H1 (cell line): ENCODE data around the gene NIPAL3. TPM values are rescaled to one million over a fixed set of nuclear protein-coding genes. Genes with fewer than 3 reads are reported as not detected.

Experiments
- BACH1 ChIP-seq: IDR thresholded peaks from 2 replicates; pipeline ENCODE4 v1.6.1; 2012; ENCODE audit warnings: low read length, improper control_type of control experiment
- CBX8 ChIP-seq: fragments of 300-800, 300-1000 bp; sonication (generic); IDR thresholded peaks from 2 replicates; pipeline ENCODE4 v1.7.1; 2016; ENCODE audit warnings: low read depth, low read length, borderline replicate concordance
- CHD7 ChIP-seq: fragments of 300-600 bp; sonication (generic); IDR thresholded peaks from 2 replicates; pipeline ENCODE4 v1.7.1; 2012; ENCODE audit warnings: low read length, moderate library complexity, mild to moderate bottlenecking, inconsistent platforms; ENCODE audit not compliant: insufficient replicate concordance
- GABPA ChIP-seq: IDR thresholded peaks from 2 replicates; pipeline ENCODE4 v1.6.1; 2011; ENCODE audit warnings: mild to moderate bottlenecking, low read length, moderate library complexity, borderline replicate concordance; ENCODE audit not compliant: insufficient read depth
- HDAC2 ChIP-seq, 2 experiments: fragments of 300-600 bp in 1 of 2; sonication (generic) in 1 of 2; IDR thresholded peaks; 2 replicates each; pipeline ENCODE4 v1.6.1; 2011 to 2012; ENCODE audit warnings: low read depth in 2 of 2, low read length in 2 of 2, mild to moderate bottlenecking in 2 of 2, moderate library complexity in 2 of 2, borderline replicate concordance in 1 of 2, inconsistent platforms in 1 of 2
- MAX ChIP-seq: IDR thresholded peaks from 2 replicates; pipeline ENCODE4 v1.6.1; 2012; ENCODE audit warnings: inconsistent platforms
- POLR2A ChIP-seq, 2 experiments: IDR thresholded peaks; 1 replicate in 1 of 2; 2 replicates in 1 of 2; pipeline ENCODE4 v1.6.1; 2011; ENCODE audit warnings: low read depth in 2 of 2, low read length in 2 of 2, mild to moderate bottlenecking in 2 of 2; ENCODE audit errors: control extremely low read depth in 1 of 2
- RNF2 ChIP-seq: fragments of 200-900, 300-1000 bp; sonication (generic); IDR thresholded peaks from 2 replicates; pipeline ENCODE4 v1.7.1; 2016; ENCODE audit warnings: borderline replicate concordance, low read depth, mild to moderate bottlenecking, antibody characterized with exemption, low read length; ENCODE audit not compliant: poor library complexity, severe bottlenecking; ENCODE audit errors: missing control alignments
- TAF1 ChIP-seq: IDR thresholded peaks from 2 replicates; pipeline ENCODE4 v1.6.1; 2011; ENCODE audit warnings: mild to moderate bottlenecking, low read depth, low read length
- polyA plus RNA-seq, 7 experiments: library from polyadenylated mRNA; depleted of rRNA in 3 of 7; stranded (reverse) in 5 of 7; unstranded in 2 of 7; fragments of >200 nt in 5 of 7; fragments of 200-250 nt in 2 of 7; gene quantifications; 1 replicate in 5 of 7; 2 replicates in 1 of 7; 4 replicates in 1 of 7; pipeline versions ENCODE4 v1.2.1 to v1.2.3, GENCODE V29; 2011 to 2013; ENCODE audit warnings: missing spikeins in 2 of 7, mixed read lengths in 2 of 7
- total RNA-seq: library from RNA; stranded (reverse); fragmentation: NEBNext Ultra II Directional; extraction: Animal tissue kit (Norgen Biotek cat#: 25700); gene quantifications from 2 replicates; pipeline ENCODE4 v1.2.1, GENCODE V29; 2021

NIPAL3 gene
- total and polyA plus RNA-seq, 2 of the 8 experiments (the other 6 are each of a cell fraction or from before 2014, with no cell fraction given): 8.8 to 11.0 TPM

DNA sequence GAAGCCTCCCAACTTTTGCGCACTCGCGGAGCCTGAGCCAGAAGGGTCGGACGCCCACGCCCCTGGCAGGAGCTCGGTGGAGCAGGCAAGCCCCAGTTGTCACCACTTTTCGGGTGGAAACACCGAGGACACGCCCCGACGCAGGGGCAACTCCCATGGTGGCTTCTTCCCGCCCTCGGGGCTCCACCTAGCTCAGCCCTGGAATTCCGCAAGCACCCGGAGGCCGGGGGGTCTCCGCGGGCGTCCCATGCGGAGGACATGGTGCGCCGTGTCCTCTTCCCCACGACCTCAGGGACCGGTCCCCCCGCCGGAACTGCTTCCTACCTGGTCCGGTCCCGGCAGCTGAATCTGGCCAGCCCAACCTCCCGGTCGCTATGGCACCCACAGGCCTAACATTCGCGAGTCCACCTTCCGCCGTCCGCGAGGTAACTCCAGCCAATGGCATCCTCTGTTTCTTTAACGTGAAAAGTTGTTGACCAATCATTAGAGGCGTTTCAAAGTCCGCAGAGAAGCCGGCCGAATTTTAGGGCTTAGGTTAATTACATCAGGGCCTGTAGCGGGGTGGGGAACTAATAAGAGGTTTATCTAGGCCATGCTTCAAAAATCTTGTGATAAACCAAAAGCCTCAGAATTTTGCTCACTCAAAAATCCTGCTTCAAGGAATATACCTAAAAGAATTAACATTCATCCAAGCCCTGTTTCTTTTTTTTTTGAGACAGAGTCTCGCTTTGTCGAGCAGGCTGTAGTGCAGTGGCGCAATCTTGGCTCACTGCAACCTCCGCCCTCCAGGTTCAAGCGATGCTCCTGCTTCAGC is 2.0 kb upstream of the NIPAL3 start, which contains the start of gene STPG1 (continued):
- TF ChIP-seq CHD7 (no peak), GABPA (no peak), CBX8 (no peak), TAF1 (peak; percentile 60; the same call in 1 of the 2 replicates), HDAC2 (IDR thresholded peaks at IDR 0.05; ENCODE audit: borderline replicate concordance in 1 of 2, low read depth in 2 of 2, low read length in 2 of 2) (peak in 1 of 2 experiments; percentile 68; a peak in 1 of 4 replicates), MAX (no peak), RNF2 (no peak), POLR2A (IDR thresholded peaks at IDR 0.05; ENCODE audit: control extremely low read depth in 1 of 2, low read depth in 2 of 2, low read length in 2 of 2) (peak in 1 of 2 experiments; percentile 39; a peak in 2 of 3 replicates), BACH1 (no peak; the same call in 1 of the 2 replicates)
